Measurements from ENCODE around the gene NKX1-1.

NKX1-1 gene

GRCh38 chr4:1384675-1385372 is 21.4 kb downstream of the NKX1-1 start:
- Histone ChIP-seq H3K27me3 (ENCODE audit: low read length) (no peaks in the 10 kb centered on the region), H3K9ac (ENCODE audit: low read length) (no peak overlapping the region), H2AFZ (ENCODE audit: low read depth, low read length, severe bottlenecking) (no peak overlapping the region), H3K9me3 (ENCODE audit: insufficient read depth, low read length) (peaks cover 15% of the 10 kb centered on the region; the same call in 1 of the 2 replicates), H3K36me3 (ENCODE audit: low read length) (no peaks in the 10 kb centered on the region; the same call in 1 of the 2 replicates), H3K79me2 (ENCODE audit: insufficient read depth, low read length) (no peaks in the 10 kb centered on the region), H3K4me3 (ENCODE audit: insufficient read depth, low read length, poor library complexity, severe bottlenecking) (no peak overlapping the region), H3K4me2 (ENCODE audit: low read depth, low read length, poor library complexity, severe bottlenecking) (no peak overlapping the region), H4K20me1 (ENCODE audit: low read depth, low read length) (no peaks in the 10 kb centered on the region), H3K9me2 (replicated peaks; ENCODE audit: insufficient read depth, low read length) (no peaks in the 10 kb centered on the region), H3K27ac (ENCODE audit: low read depth, low read length) (no peak overlapping the region), H3F3A (ENCODE audit: insufficient read depth) (no peaks in the 10 kb centered on the region)
- no peak for TF ChIP-seq CTCF (IDR thresholded peaks at IDR 0.05; ENCODE audit: insufficient read depth, low read length, poor library complexity, severe bottlenecking)
- TF ChIP-seq EZH2phosphoT487 (conservative IDR thresholded peaks at IDR 0.05; ENCODE audit: low read length) = no peak

GRCh38 chr4:1383728-1384591 is 22.3 kb downstream of the NKX1-1 start:
- Histone ChIP-seq H3K27me3 (ENCODE audit: low read length) (no peaks in the 10 kb centered on the region), H3K4me3 (ENCODE audit: insufficient read depth, low read length, poor library complexity, severe bottlenecking) (no peak overlapping the region), H3K79me2 (ENCODE audit: insufficient read depth, low read length) (no peaks in the 10 kb centered on the region), H3K27ac (ENCODE audit: low read depth, low read length) (no peak overlapping the region), H3F3A (ENCODE audit: insufficient read depth) (no peaks in the 10 kb centered on the region), H3K36me3 (ENCODE audit: low read length) (no peaks in the 10 kb centered on the region; the same call in 1 of the 2 replicates), H3K9ac (ENCODE audit: low read length) (no peak overlapping the region), H3K9me2 (replicated peaks; ENCODE audit: insufficient read depth, low read length) (no peaks in the 10 kb centered on the region), H4K20me1 (ENCODE audit: low read depth, low read length) (no peaks in the 10 kb centered on the region), H2AFZ (ENCODE audit: low read depth, low read length, severe bottlenecking) (no peak overlapping the region), H3K4me2 (ENCODE audit: low read depth, low read length, poor library complexity, severe bottlenecking) (no peak overlapping the region), H3K9me3 (ENCODE audit: insufficient read depth, low read length) (peaks cover 8% of the 10 kb centered on the region; the same call in 1 of the 2 replicates)
- TF ChIP-seq EZH2phosphoT487 (conservative IDR thresholded peaks at IDR 0.05; ENCODE audit: low read length) (no peak), CTCF (IDR thresholded peaks at IDR 0.05; ENCODE audit: insufficient read depth, low read length, poor library complexity, severe bottlenecking) (no peak)

- Histone ChIP-seq H3K4me2 (ENCODE audit: low read depth, low read length, poor library complexity, severe bottlenecking) (no peak overlapping the region), H3K27me3 (ENCODE audit: low read length) (no peaks in the 10 kb centered on the region), H4K20me1 (ENCODE audit: low read depth, low read length) (no peaks in the 10 kb centered on the region), H3K36me3 (ENCODE audit: low read length) (no peaks in the 10 kb centered on the region; the same call in 1 of the 2 replicates), H3K27ac (ENCODE audit: low read depth, low read length) (no peak overlapping the region), H3K9me2 (replicated peaks; ENCODE audit: insufficient read depth, low read length) (no peaks in the 10 kb centered on the region), H3K79me2 (ENCODE audit: insufficient read depth, low read length) (no peaks in the 10 kb centered on the region), H2AFZ (ENCODE audit: low read depth, low read length, severe bottlenecking) (no peak overlapping the region), H3K9me3 (ENCODE audit: insufficient read depth, low read length) (no peaks in the 10 kb centered on the region), H3F3A (ENCODE audit: insufficient read depth) (no peaks in the 10 kb centered on the region), H3K9ac (ENCODE audit: low read length) (no peak overlapping the region), H3K4me3 (ENCODE audit: insufficient read depth, low read length, poor library complexity, severe bottlenecking) (no peak overlapping the region)
- TF ChIP-seq CTCF (IDR thresholded peaks at IDR 0.05; ENCODE audit: insufficient read depth, low read length, poor library complexity, severe bottlenecking) (no peak), EZH2phosphoT487 (conservative IDR thresholded peaks at IDR 0.05; ENCODE audit: low read length) (no peak)
Observed at GRCh38 chr4:1382776-1383727, 23.2 kb downstream of the NKX1-1 start.
